Adrenal gland (tissue), 12 donors: ENCODE measurements around the gene EDN2. TPM values are rescaled to one million over a fixed set of nuclear protein-coding genes. Genes with fewer than 3 reads are reported as not detected.

Source experiments
- DNase-seq, 7 donors: peaks; one replicate each; pipeline ENCODE4 v3.0.0-alpha.2; 2019 to 2020
- H3K27ac ChIP-seq, 5 donors: fragments of 200-600 bp; sonication (generic) in 4 of 5; 1 replicate in 3 of 5; 2 replicates in 2 of 5; pipeline versions ENCODE4 v1.5.1 to v1.8.0; 2016 to 2020; ENCODE audit warnings: mild to moderate bottlenecking in 1 of 5
- H3K27me3 ChIP-seq: fragments of 200-600 bp; 2 replicates; pipeline ENCODE4 v1.8.0; 2021
- H3K36me3 ChIP-seq, 2 donors: fragments of 200-600 bp; replicated peaks in 1 of 2; 1 replicate in 1 of 2; 2 replicates in 1 of 2; pipeline versions ENCODE4 v1.5.1 to v1.8.0; 2018 to 2022
- H3K4me1 ChIP-seq, 2 donors: fragments of 200-600 bp; replicated peaks in 1 of 2; 1 replicate in 1 of 2; 2 replicates in 1 of 2; pipeline versions ENCODE4 v1.5.1 to v1.8.0; 2018 to 2021
- H3K4me3 ChIP-seq, 4 donors: fragments of 200-600 bp; sonication (generic) in 3 of 4; one replicate each; pipeline ENCODE4 v1.5.1; 2016 to 2018
- H3K9me3 ChIP-seq, 3 donors: fragments of 200-600 bp; sonication (generic) in 1 of 3; replicated peaks in 1 of 3; 1 replicate in 2 of 3; 2 replicates in 1 of 3; pipeline versions ENCODE4 v1.5.1 to v1.8.0; 2016 to 2021
- CTCF ChIP-seq, 6 experiments: fragments of 450-650 bp in 4 of 6; fragments of 200-600 bp in 2 of 6; sonication (generic) in 1 of 6; IDR thresholded peaks; 1 replicate in 5 of 6; 2 replicates in 1 of 6; pipeline versions ENCODE4 v1.5.1 to v1.8.0; 2016 to 2021; ENCODE audit warnings: antibody characterized with exemption in 6 of 6, mild to moderate bottlenecking in 2 of 6, moderate library complexity in 1 of 6
- POLR2A ChIP-seq, 2 donors: fragments of 450-650 bp; IDR thresholded peaks; one replicate each; pipeline ENCODE4 v1.6.1; 2017; ENCODE audit warnings: antibody characterized with exemption in 2 of 2, mild to moderate bottlenecking in 2 of 2, moderate library complexity in 1 of 2
- WGBS, 4 donors: extraction: QIAGEN DNeasy Blood & Tissue Kit in 2 of 4; methylation state at CpG; one replicate each; pipeline versions ENCODE4 v1.1.5 to v1.1.7; 2013 to 2017; 5-methylcytosine and 5-hydroxymethylcytosine counted together
- intact Hi-C, 2 donors: fragments of 100-400 bp; cut with DNase I; formaldehyde crosslinking; loops; one replicate each; pipeline versions ENCODE4 v1.14.1 to v1.15.0; 2022 to 2023
- polyA plus RNA-seq, 3 donors: library from polyadenylated mRNA; stranded (reverse); fragments of 200-250 nt in 2 of 3; fragments of 350-450 nt in 1 of 3; fragmentation: Illumina TruSeq in 1 of 3; extraction: RNeasy Lipid Tissue Mini Kit (QIAGEN cat#74804) in 1 of 3; gene quantifications; one replicate each; pipeline ENCODE4 v1.2.3, GENCODE V29; 2013 to 2014
- total RNA-seq, 9 donors: library from RNA; depleted of rRNA in 4 of 9; stranded (reverse); fragments of >200 nt in 4 of 9; fragments of 120-200 nt in 1 of 9; fragmentation: NEBNext Ultra II Directional in 1 of 9; extraction: Animal tissue kit (Norgen Biotek cat#: 25700) in 1 of 9; gene quantifications; one replicate each; pipeline versions ENCODE4 v1.1.0 to v1.2.4, GENCODE V29; 2013 to 2023
- donor health status: healthy with polysubstance abuse.
- donor health status: Bipolar disorder and iron deficiency.
- donor health status: DM: yes; HTN: yes; CAD: no.
- donor health status: DM: no; HTN: no; CAD: no.
- donor health status: DM: no; HTN: no; CAD: no.
- donor health status: DM: yes; HTN: yes; CAD: no.

Gene EDN2
- total and polyA plus RNA-seq, 12 donors, result 0.07 to 0.39 TPM; not detected in 10

DNA sequence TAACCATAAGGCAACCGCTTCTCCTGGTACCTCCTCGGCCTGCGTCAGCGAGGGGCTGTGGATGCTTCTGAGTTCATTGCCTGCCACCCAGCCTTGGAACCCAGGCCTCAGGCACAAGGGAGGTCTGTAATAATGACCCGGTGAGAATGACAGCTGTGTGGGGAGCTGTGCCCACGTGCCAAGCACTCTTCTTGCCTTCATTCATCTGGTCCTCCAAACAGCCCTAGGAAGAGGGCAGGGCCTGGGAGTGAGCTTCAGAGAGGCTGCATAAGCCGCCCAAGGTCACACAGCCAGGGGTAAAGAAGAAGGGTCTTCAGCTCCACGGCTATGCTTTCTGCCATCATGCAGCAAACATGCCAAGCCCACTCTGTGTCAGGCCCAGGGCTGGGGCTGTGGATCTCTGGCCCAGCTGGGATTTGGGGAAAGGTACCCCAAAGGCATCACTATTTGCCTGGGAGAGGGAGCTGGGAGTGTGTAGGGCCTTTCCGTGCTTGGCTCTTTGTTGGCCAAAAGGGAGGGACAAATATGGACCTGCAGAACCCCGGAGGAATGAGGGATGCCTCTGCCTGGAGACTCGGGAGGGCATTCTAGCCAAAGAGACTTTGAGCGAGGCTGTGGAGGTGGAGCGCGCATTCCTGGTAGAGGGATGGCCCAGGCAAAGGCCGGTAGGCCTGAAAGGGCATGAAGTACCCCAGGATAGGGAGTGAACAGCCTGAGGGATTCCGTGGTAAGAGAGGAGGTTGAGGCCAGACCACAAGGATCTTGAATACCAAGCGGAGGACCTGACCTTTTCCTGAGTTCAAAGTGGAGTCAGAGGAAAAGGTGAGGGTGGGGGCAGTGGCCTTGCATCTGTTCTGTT, 10.1 kb upstream of the EDN2 start:
- Histone ChIP-seq H3K9me3 (no peaks in the 10 kb centered on the region), H3K4me3 (no peak overlapping the region), H3K27me3 (no peaks in the 10 kb centered on the region), H3K4me1 (peaks cover 12 to 20% of the 10 kb centered on the region in 2 donors), H3K27ac (peak overlapping the region in 1 of 5 donors; percentile 81), H3K36me3 (no peaks in the 10 kb centered on the region)
- WGBS, 4 donors, result 90 to 92% (median 91%) methylated on average over 9 to 17 of the region's 17 CpGs
- no peak for DNase-seq
- TF ChIP-seq POLR2A (IDR thresholded peaks at IDR 0.05) (no peak), CTCF (IDR thresholded peaks at IDR 0.05) (no peak)
- intact Hi-C loops, result no loop called here

GRCh38 chr1:41493626-41494350, 9.3 kb upstream of the EDN2 start:
- Histone ChIP-seq H3K4me1 (peaks cover 12 to 22% of the 10 kb centered on the region in 2 donors), H3K27ac (no peak overlapping the region), H3K4me3 (no peak overlapping the region), H3K36me3 (no peaks in the 10 kb centered on the region), H3K27me3 (no peaks in the 10 kb centered on the region), H3K9me3 (no peaks in the 10 kb centered on the region)
- 83 to 95% (median 92%) methylated on average over 8 to 9 of the region's 9 CpGs for WGBS, 4 donors
- intact Hi-C loops, result no loop called here
- no peak for TF ChIP-seq CTCF (IDR thresholded peaks at IDR 0.05)
- TF ChIP-seq POLR2A (IDR thresholded peaks at IDR 0.05), result no peak
- DNase-seq, result no peak

DNA sequence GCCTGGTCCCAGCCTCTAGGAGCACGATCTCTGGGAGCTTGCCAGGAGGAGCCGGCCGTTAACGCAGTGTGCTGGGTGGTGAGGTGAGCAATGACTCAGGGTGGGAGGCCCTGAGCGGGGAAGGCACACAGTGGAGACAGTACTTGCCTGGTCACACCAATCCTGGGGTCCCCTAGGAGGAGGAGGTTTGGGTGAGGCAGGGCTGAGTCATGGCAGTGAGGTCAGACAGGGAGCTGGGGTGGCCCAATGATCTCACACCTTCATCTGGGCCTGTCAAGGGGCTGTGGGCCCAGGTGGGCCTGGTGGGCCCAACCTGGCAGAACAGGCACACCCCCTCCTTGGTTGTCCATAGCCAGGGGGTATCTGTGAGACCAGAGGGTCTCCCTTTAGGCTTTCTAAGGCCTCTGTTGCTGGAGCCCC, 8.6 kb upstream of the EDN2 start:
- Histone ChIP-seq H3K36me3 (no peaks in the 10 kb centered on the region), H3K9me3 (no peaks in the 10 kb centered on the region), H3K4me3 (no peak overlapping the region), H3K27ac (no peak overlapping the region), H3K27me3 (no peaks in the 10 kb centered on the region), H3K4me1 (peaks cover 12 to 27% of the 10 kb centered on the region in 2 donors)
- 78 to 87% (median 87%) methylated on average over 4 to 5 of the region's 5 CpGs; no CpG with 5 or more reads in 1 of the 4 donors for WGBS, 4 donors
- intact Hi-C loops, result no loop called here
- no peak for TF ChIP-seq CTCF (IDR thresholded peaks at IDR 0.05)
- peak in 2 of 7 donors; percentile 37 to 53 for DNase-seq

GRCh38 chr1:41492341-41492848, 7.9 kb upstream of the EDN2 start:
- Histone ChIP-seq H3K27me3 (no peaks in the 10 kb centered on the region), H3K9me3 (no peaks in the 10 kb centered on the region), H3K36me3 (no peaks in the 10 kb centered on the region), H3K4me3 (no peak overlapping the region), H3K4me1 (peaks cover 12 to 27% of the 10 kb centered on the region in 2 donors), H3K27ac (no peak overlapping the region)
- intact Hi-C loops, result no loop called here
- no peak for DNase-seq
- TF ChIP-seq POLR2A (IDR thresholded peaks at IDR 0.05) (no peak), CTCF (IDR thresholded peaks at IDR 0.05) (peak; percentile 18 to 45 (median 27))
- WGBS, 4 donors, result 69 to 83% (median 71%) methylated on average over 3 to 7 of the region's 7 CpGs
